Stomach (tissue), 9 donors: ENCODE data around the gene PTPRS. TPM values are rescaled to one million over a fixed set of nuclear protein-coding genes. Genes with fewer than 3 reads are reported as not detected.

Experiments used
- DNase-seq, 2 donors: peaks; one replicate each; pipeline versions ENCODE4 v3.0.0 to v3.0.0-alpha.2; 2013 to 2019
- H3K27ac ChIP-seq, 5 donors: fragments of 200-600 bp in 4 of 5; sonication (generic) in 4 of 5; one replicate each; pipeline ENCODE4 v1.5.1; 2013 to 2019; ENCODE audit warnings: mild to moderate bottlenecking in 1 of 5, moderate library complexity in 1 of 5
- H3K27me3 ChIP-seq, 3 donors: fragments of 200-600 bp; sonication (generic); one replicate each; pipeline ENCODE4 v1.5.1; 2017 to 2019; ENCODE audit warnings: mixed run types in 1 of 3
- H3K36me3 ChIP-seq, 4 donors: fragments of 200-600 bp; sonication (generic); 1 replicate in 3 of 4; 2 replicates in 1 of 4; pipeline ENCODE4 v1.5.1; 2016 to 2019
- H3K4me1 ChIP-seq, 4 donors: fragments of 200-600 bp; sonication (generic); one replicate each; pipeline ENCODE4 v1.5.1; 2016 to 2019
- H3K4me3 ChIP-seq, 4 donors: fragments of 200-600 bp; sonication (generic) in 3 of 4; one replicate each; pipeline ENCODE4 v1.5.1; 2016 to 2019; ENCODE audit warnings: mild to moderate bottlenecking in 1 of 4
- H3K9me3 ChIP-seq, 4 donors: fragments of 200-600 bp; sonication (generic); one replicate each; pipeline ENCODE4 v1.5.1; 2016 to 2019
- CTCF ChIP-seq, 7 experiments: fragments of 450-650 bp in 4 of 7; fragments of 200-600 bp in 3 of 7; sonication (generic) in 3 of 7; IDR thresholded peaks; one replicate each; pipeline ENCODE4 v1.5.1; 2016 to 2019; ENCODE audit warnings: antibody characterized with exemption in 7 of 7, control low read depth in 2 of 7, mild to moderate bottlenecking in 1 of 7
- EP300 ChIP-seq: sonication (generic); formaldehyde crosslinking; IDR thresholded peaks from one replicate; pipeline ENCODE4 v1.6.1; 2017; ENCODE audit warnings: antibody characterized with exemption
- POLR2A ChIP-seq, 4 donors: fragments of 450-650 bp; IDR thresholded peaks; one replicate each; pipeline ENCODE4 v1.6.1; 2016; ENCODE audit warnings: antibody characterized with exemption in 4 of 4, control low read depth in 2 of 4, mild to moderate bottlenecking in 1 of 4, moderate library complexity in 1 of 4
- POLR2AphosphoS5 ChIP-seq, 3 donors: sonication (generic); formaldehyde crosslinking; IDR thresholded peaks; one replicate each; pipeline ENCODE4 v1.6.1; 2016; ENCODE audit warnings: antibody characterized with exemption in 3 of 3
- WGBS, 5 donors: extraction: QIAGEN DNeasy Blood & Tissue Kit in 3 of 5; methylation state at CpG; one replicate each; pipeline versions ENCODE4 v1.1.5 to v1.1.7; 2013 to 2018; 5-methylcytosine and 5-hydroxymethylcytosine counted together
- intact Hi-C: fragments of 100-400 bp; cut with DNase I; formaldehyde crosslinking; loops from one replicate; pipeline ENCODE4 v1.15.1; 2023; ENCODE audit warnings: low total_unique reads
- polyA plus RNA-seq, 3 donors: library from polyadenylated mRNA; stranded (reverse); fragments of 200-250 nt; gene quantifications; one replicate each; pipeline ENCODE4 v1.2.3, GENCODE V29; 2013
- total RNA-seq, 5 donors: library from RNA; depleted of rRNA; stranded (reverse); fragments of >200 nt; gene quantifications; one replicate each; pipeline versions ENCODE4 v1.1.0 to v1.2.3, GENCODE V29; 2014 to 2016
- donor health status: healthy with polysubstance abuse.
- donor health status: Bipolar disorder and iron deficiency.
- donor health status: healthy.

Gene PTPRS
- total and polyA plus RNA-seq, 8 donors = 6.9 to 142 (median 57.1) TPM

GRCh38 chr19:5356918-5357317 lies 16.3 kb upstream of the PTPRS start:
- Histone ChIP-seq H3K4me1 (no peaks in the 10 kb centered on the region), H3K36me3 (no peaks in the 10 kb centered on the region), H3K9me3 (no peaks in the 10 kb centered on the region), H3K27ac (no peak overlapping the region), H3K4me3 (no peak overlapping the region), H3K27me3 (peaks cover 0 to 92% (median 22%) of the 10 kb centered on the region in 3 donors)
- WGBS, 5 donors = 39 to 52% (median 43%) methylated on average over 13 of the region's 13 CpGs
- TF ChIP-seq EP300 (no peak), POLR2AphosphoS5 (IDR thresholded peaks at IDR 0.05) (no peak), CTCF (IDR thresholded peaks at IDR 0.05) (no peak), POLR2A (IDR thresholded peaks at IDR 0.05) (no peak)
- no peak for DNase-seq
- intact Hi-C loops = no loop called here

GRCh38 chr19:5356428-5356827 lies 15.8 kb upstream of the PTPRS start:
- DNase-seq = no peak
- TF ChIP-seq CTCF (IDR thresholded peaks at IDR 0.05) (no peak), POLR2A (IDR thresholded peaks at IDR 0.05) (no peak), EP300 (no peak), POLR2AphosphoS5 (IDR thresholded peaks at IDR 0.05) (no peak)
- H3K27me3 ChIP-seq = peaks cover 0 to 90% (median 22%) of the 10 kb centered on the region in 3 donors

GRCh38 chr19:5355693-5356092 lies 15.1 kb upstream of the PTPRS start:
- Histone ChIP-seq H3K27me3 (peaks cover 0 to 91% (median 22%) of the 10 kb centered on the region in 3 donors), H3K36me3 (no peaks in the 10 kb centered on the region), H3K27ac (no peak overlapping the region), H3K9me3 (no peaks in the 10 kb centered on the region), H3K4me1 (no peaks in the 10 kb centered on the region), H3K4me3 (no peak overlapping the region)
- intact Hi-C loops = no loop called here
- DNase-seq = no peak
- TF ChIP-seq POLR2A (IDR thresholded peaks at IDR 0.05) (no peak), CTCF (IDR thresholded peaks at IDR 0.05) (no peak), EP300 (no peak), POLR2AphosphoS5 (IDR thresholded peaks at IDR 0.05) (no peak)
- 54 to 68% (median 64%) methylated on average over 5 of the region's 5 CpGs for WGBS, 5 donors

More at GRCh38 chr19:5356428-5356827, 15.8 kb upstream of the PTPRS start:
- Histone ChIP-seq H3K4me3 (no peak overlapping the region), H3K27ac (no peak overlapping the region), H3K4me1 (no peaks in the 10 kb centered on the region), H3K36me3 (no peaks in the 10 kb centered on the region), H3K9me3 (no peaks in the 10 kb centered on the region)
- 79 to 85% (median 81%) methylated on average over 5 of the region's 5 CpGs for WGBS, 5 donors
- intact Hi-C loops = no loop called here

- Histone ChIP-seq H3K27me3 (peaks cover 0 to 90% (median 22%) of the 10 kb centered on the region in 3 donors), H3K9me3 (no peaks in the 10 kb centered on the region), H3K4me3 (no peak overlapping the region), H3K4me1 (no peaks in the 10 kb centered on the region), H3K36me3 (no peaks in the 10 kb centered on the region), H3K27ac (no peak overlapping the region)
- no peak for DNase-seq
- TF ChIP-seq CTCF (IDR thresholded peaks at IDR 0.05) (no peak), POLR2AphosphoS5 (IDR thresholded peaks at IDR 0.05) (no peak), POLR2A (IDR thresholded peaks at IDR 0.05) (no peak), EP300 (no peak)
- 54 to 65% (median 61%) methylated on average over 7 to 9 of the region's 9 CpGs; no CpG with 5 or more reads in 1 of the 5 donors for WGBS, 5 donors
- intact Hi-C loops = no loop called here
Measured at GRCh38 chr19:5355076-5355475, 14.5 kb upstream of the PTPRS start.
